Measurements from ENCODE around the gene FMO5.
"Not testable (repeated sequence)": the region's sequence is repeated elsewhere in the genome, so short reads cannot be mapped to it uniquely, and the experiment has no call there.

FMO5 gene

DNA sequence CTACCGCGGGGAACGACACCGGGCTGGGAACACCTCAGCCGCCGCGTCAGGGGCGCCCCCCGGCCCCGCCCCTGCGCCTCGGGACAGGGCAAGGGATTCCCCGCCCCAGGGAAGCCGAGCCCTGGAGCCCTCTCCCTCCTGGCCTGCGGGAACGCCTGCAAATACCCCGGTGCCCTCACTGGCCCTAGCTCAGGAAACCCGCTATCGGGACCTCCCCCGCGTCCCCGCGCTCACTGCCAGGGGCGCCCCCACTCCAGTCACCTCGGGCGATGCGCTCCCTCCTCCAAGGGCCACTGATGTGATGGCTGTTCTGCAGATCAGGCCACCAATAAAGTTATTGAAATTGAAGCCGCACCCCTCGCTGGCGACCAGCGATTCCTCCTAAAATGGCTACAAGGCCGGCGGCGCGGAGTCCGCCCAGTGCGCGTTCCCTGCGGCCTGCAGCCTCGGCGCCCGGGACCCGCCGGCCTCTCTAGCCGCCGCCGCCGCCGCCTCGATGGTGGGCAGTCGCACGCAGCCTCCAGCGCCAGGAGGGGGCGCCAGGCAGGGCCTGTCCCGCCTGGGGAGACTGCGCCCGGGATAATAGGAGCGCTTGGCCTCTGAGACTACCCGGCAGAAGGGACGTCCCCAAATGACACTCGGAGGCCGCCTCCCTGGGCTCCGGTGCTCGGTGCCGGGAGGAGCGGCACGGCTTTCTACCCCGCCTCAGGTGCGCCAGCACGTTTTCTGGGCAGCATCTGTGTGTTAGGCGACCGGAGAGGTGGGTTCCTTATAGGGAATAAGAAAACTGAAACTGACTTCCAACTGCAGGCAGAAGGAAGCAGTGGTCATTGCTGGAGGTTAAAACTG is 52.7 kb downstream of the FMO5 start, which contains the start of gene PRKAB2:
TSS of gene PRKAB2 (minus strand) at position 303 of the 849 bp plus-strand sequence. CDS start 326 bp downstream, outside the sequence.
- Histone ChIP-seq H3K27me3 (ENCODE audit: insufficient read depth, low read length) (no peaks in the 10 kb centered on the region), H3K36me3 (ENCODE audit: insufficient read depth, low read length) (peaks cover 5% of the 10 kb centered on the region), H3K9me3 (ENCODE audit: low read length) (no peaks in the 10 kb centered on the region), H3K4me1 (ENCODE audit: insufficient read depth, low read length) (peaks cover 22% of the 10 kb centered on the region), H3K4me3 (ENCODE audit: low read length) (peak within 1 kb of the TSS; percentile 82), H2AFZ (ENCODE audit: low read depth, low read length) (peak within 1 kb of the TSS; percentile 97)

DNA sequence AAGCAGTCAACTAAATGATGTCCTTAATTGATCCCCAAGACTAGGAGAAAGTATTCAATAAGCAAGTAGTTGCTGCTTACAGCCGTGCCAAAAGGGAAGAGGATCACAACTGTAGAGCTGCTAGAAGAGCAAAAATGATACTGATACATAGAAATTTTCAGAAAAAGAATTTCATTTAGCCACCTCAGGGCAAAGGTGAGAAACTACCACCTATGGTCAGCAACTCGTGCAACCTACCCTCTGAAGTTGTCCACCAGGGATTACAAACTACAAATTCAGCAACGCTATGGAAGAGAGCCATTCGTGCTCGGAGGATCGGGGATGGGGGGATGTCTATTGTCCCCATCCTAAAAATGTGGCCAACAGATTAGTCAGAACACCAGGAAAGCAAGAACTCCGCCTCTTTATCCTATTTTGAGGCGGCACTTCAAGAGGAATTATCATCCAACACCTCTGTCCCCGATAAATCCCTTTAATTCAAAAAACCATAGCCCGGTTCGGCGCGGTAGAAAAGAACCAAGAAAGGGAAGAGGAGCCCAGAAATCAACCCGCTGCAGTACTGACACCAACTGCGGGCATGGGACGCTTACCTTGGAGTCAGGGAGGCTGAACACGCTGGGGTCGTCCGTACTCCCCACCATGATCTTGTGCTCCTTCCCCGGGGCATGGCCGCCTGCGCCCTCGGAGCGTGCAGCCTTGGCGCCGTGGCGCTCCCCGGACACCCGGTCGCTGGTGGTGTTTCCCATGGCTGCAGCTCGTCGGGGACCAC is 53.6 kb downstream of the FMO5 start:
- H2AFZ ChIP-seq (ENCODE audit: low read depth, low read length), result peak overlapping the region; percentile 97
- no peaks in the 10 kb centered on the region for H3K9me3 ChIP-seq (ENCODE audit: low read length)
- peaks cover 10% of the 10 kb centered on the region for H3K36me3 ChIP-seq (ENCODE audit: insufficient read depth, low read length)
- H3K4me1 ChIP-seq (ENCODE audit: insufficient read depth, low read length), result peaks cover 22% of the 10 kb centered on the region
- H3K4me3 ChIP-seq (ENCODE audit: low read length), result peak overlapping the region; percentile 82
- H3K27me3 ChIP-seq (ENCODE audit: insufficient read depth, low read length), result no peaks in the 10 kb centered on the region

DNA sequence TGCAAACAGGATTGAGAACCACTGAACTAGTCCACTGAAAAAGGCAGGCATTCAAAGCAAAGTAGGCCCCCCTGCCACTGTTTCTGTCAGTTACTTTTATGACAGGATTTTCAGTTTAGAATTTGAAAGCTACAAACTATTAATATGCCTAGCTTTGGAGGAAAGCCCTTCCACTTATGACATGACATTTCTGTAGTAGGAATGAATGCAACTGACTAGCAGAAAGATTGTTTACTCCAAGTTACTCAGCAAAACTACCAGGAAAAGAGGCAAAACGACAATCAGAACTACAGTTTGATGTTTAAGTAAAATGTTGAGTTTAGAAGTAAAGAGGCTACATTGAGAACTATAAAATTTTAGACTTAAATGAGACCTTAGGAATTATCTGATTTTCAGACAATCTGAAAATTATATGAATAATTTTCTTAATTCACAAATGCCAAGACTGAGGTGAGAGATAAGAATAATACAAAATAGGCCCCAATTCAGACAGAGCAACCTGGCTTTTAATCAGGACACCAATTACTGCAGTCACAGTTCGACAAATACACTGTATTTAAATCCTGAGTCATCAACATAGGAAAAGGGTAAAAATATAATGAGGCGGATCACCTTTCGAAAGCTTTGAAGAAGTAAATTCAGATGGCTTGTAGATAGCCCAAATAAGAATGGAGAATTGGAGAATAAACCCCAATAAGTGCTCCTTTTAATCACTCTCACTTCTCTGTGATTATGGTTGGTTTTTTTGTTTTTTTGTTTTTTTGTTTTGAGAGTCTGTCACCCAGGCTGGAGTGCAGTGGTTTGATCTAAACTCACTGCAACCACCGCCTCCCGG is 55.1 kb downstream of the FMO5 start:
- Histone ChIP-seq H3K4me1 (ENCODE audit: insufficient read depth, low read length) (peaks cover 22% of the 10 kb centered on the region), H2AFZ (ENCODE audit: low read depth, low read length) (no peak overlapping the region), H3K4me3 (ENCODE audit: low read length) (peak overlapping the region; percentile 82)

GRCh38 chr1:147169171-147169570 is 56.0 kb downstream of the FMO5 start:
- H2AFZ ChIP-seq (ENCODE audit: low read depth, low read length), result no peak overlapping the region
- H3K4me1 ChIP-seq (ENCODE audit: insufficient read depth, low read length), result peaks cover 21% of the 10 kb centered on the region
- H3K9me3 ChIP-seq (ENCODE audit: low read length), result no peaks in the 10 kb centered on the region
- no peak overlapping the region for H3K4me3 ChIP-seq (ENCODE audit: low read length)
- no peaks in the 10 kb centered on the region for H3K27me3 ChIP-seq (ENCODE audit: insufficient read depth, low read length)
- H3K36me3 ChIP-seq (ENCODE audit: insufficient read depth, low read length), result peaks cover 27% of the 10 kb centered on the region

More for the DNA sequence above, 55.1 kb downstream of the FMO5 start:
- Histone ChIP-seq H3K9me3 (ENCODE audit: low read length) (no peaks in the 10 kb centered on the region), H3K36me3 (ENCODE audit: insufficient read depth, low read length) (peaks cover 24% of the 10 kb centered on the region), H3K27me3 (ENCODE audit: insufficient read depth, low read length) (no peaks in the 10 kb centered on the region)

GRCh38 chr1:147168626-147169058 is 56.5 kb downstream of the FMO5 start:
- Histone ChIP-seq H3K27me3 (ENCODE audit: insufficient read depth, low read length) (no peaks in the 10 kb centered on the region), H3K4me3 (ENCODE audit: low read length) (no peak overlapping the region), H3K4me1 (ENCODE audit: insufficient read depth, low read length) (peaks cover 16% of the 10 kb centered on the region), H3K36me3 (ENCODE audit: insufficient read depth, low read length) (peaks cover 27% of the 10 kb centered on the region), H2AFZ (ENCODE audit: low read depth, low read length) (no peak overlapping the region), H3K9me3 (ENCODE audit: low read length) (no peaks in the 10 kb centered on the region)

DNA sequence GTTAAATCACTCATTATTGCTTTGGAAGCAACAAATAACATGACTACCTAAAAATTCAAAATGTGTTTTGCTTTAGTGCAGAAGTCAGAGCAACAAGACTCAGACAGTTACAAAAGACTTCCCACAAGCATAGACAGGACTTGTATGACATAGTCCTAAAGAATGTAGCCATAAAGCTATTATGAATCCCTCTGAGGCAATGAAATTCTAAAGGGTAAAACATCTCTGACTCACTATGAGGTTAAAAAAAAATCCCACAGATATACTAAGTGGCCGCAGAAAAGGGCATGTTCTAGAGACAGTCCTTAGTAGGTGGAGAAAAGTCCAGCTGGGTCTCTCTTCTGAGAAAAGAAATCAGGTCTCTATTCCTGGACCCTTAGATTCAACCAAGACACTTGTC is 57.8 kb downstream of the FMO5 start:
- Histone ChIP-seq H3K27me3 (ENCODE audit: insufficient read depth, low read length) (no peaks in the 10 kb centered on the region), H3K36me3 (ENCODE audit: insufficient read depth, low read length) (peaks cover 30% of the 10 kb centered on the region), H2AFZ (ENCODE audit: low read depth, low read length) (no peak overlapping the region), H3K4me1 (ENCODE audit: insufficient read depth, low read length) (peaks cover 16% of the 10 kb centered on the region), H3K9me3 (ENCODE audit: low read length) (no peaks in the 10 kb centered on the region), H3K4me3 (ENCODE audit: low read length) (no peak overlapping the region)

GRCh38 chr1:147163019-147163418 is 62.1 kb downstream of the FMO5 start:
- no peaks in the 10 kb centered on the region for H3K27me3 ChIP-seq (ENCODE audit: insufficient read depth, low read length)
- no peaks in the 10 kb centered on the region for H3K4me1 ChIP-seq (ENCODE audit: insufficient read depth, low read length)
- H3K9me3 ChIP-seq (ENCODE audit: low read length), result no peaks in the 10 kb centered on the region
- no peak overlapping the region for H2AFZ ChIP-seq (ENCODE audit: low read depth, low read length)
- H3K36me3 ChIP-seq (ENCODE audit: insufficient read depth, low read length), result peaks cover 65% of the 10 kb centered on the region
- H3K4me3 ChIP-seq (ENCODE audit: low read length), result no peak overlapping the region

GRCh38 chr1:147162093-147162492 is 63.0 kb downstream of the FMO5 start:
- no peak overlapping the region for H2AFZ ChIP-seq (ENCODE audit: low read depth, low read length)
- no peaks in the 10 kb centered on the region for H3K4me1 ChIP-seq (ENCODE audit: insufficient read depth, low read length)
- H3K36me3 ChIP-seq (ENCODE audit: insufficient read depth, low read length), result peaks cover 68% of the 10 kb centered on the region
- H3K4me3 ChIP-seq (ENCODE audit: low read length), result no peak overlapping the region
- H3K27me3 ChIP-seq (ENCODE audit: insufficient read depth, low read length), result no peaks in the 10 kb centered on the region
- no peaks in the 10 kb centered on the region for H3K9me3 ChIP-seq (ENCODE audit: low read length)

DNA sequence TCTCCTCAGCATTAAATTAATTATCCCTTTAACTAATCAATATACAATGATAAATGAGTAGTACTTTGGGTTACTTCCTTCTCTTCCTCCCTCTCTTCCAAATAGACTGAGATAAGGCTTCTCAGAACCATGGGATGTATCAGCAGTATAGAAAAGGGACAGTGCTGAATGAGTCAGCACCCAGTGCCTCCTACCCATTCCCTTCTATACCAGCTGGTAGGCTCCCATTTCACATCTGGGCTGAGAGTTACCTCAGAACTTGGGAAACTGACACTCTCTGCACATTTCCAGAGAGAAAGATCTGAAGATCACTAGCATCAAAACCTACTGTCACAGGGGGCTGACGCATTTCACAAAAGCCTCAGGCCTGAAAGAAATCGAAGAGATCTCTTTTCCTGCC is 68.0 kb downstream of the FMO5 start:
- not testable (repeated sequence) for H2AFZ ChIP-seq (ENCODE audit: low read depth, low read length)
- peaks cover 47% of the 10 kb centered on the region for H3K36me3 ChIP-seq (ENCODE audit: insufficient read depth, low read length)

DNA sequence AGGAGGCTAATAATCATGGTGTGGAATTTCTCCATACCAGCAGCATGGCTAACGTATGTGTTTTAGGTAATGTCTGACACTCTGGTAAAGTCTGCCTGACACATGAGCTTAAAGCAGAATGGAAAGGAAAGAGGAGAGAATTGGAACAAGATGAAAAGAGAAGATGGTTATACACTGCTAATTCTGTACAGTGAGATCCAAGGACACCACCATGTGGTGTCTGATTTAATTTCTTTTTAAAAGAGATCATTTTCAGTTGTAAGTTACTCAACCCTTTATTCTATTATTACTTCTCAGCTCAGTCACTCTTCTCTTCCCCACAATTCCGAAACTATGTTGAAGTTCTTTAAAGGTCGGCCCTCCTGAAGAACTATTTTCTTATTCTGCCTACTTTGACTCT is 68.5 kb downstream of the FMO5 start:
- Histone ChIP-seq H2AFZ (ENCODE audit: low read depth, low read length) (no peak overlapping the region), H3K9me3 (ENCODE audit: low read length) (no peaks in the 10 kb centered on the region), H3K36me3 (ENCODE audit: insufficient read depth, low read length) (peaks cover 45% of the 10 kb centered on the region), H3K4me1 (ENCODE audit: insufficient read depth, low read length) (no peaks in the 10 kb centered on the region), H3K27me3 (ENCODE audit: insufficient read depth, low read length) (no peaks in the 10 kb centered on the region), H3K4me3 (ENCODE audit: low read length) (no peak overlapping the region)

More for the DNA sequence above, 68.0 kb downstream of the FMO5 start:
- H3K9me3 ChIP-seq (ENCODE audit: low read length); H3K27me3 ChIP-seq (ENCODE audit: insufficient read depth, low read length); H3K4me1 ChIP-seq (ENCODE audit: insufficient read depth, low read length); H3K4me3 ChIP-seq (ENCODE audit: low read length): not testable (repeated sequence)

GRCh38 chr1:147152772-147153171 is 72.4 kb downstream of the FMO5 start:
- Histone ChIP-seq H3K9me3 (ENCODE audit: low read length) (no peaks in the 10 kb centered on the region), H3K36me3 (ENCODE audit: insufficient read depth, low read length) (peaks cover 11% of the 10 kb centered on the region), H2AFZ (ENCODE audit: low read depth, low read length) (no peak overlapping the region), H3K4me1 (ENCODE audit: insufficient read depth, low read length) (no peaks in the 10 kb centered on the region), H3K27me3 (ENCODE audit: insufficient read depth, low read length) (no peaks in the 10 kb centered on the region), H3K4me3 (ENCODE audit: low read length) (no peak overlapping the region)

DNA sequence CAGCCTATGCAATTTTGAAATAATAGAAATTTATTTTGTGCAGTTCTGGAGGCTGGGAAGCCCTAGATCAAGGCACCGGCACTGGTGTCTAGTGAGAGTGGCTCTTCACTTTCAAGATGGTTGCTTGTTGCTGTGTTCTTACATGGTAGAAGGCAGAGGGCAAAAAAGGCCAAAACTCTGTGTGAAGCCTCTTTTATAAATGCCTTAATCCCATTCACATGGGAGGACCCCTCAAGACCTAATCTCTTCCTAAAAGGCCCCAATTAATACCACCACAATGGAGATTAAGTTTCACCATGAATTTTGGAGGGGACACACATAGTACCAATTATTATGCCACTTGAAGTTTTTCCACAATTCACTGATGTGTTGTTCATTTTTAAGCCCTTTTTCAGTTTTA is 73.9 kb downstream of the FMO5 start:
- H3K9me3 ChIP-seq (ENCODE audit: low read length), result no peaks in the 10 kb centered on the region
- H3K4me1 ChIP-seq (ENCODE audit: insufficient read depth, low read length), result no peaks in the 10 kb centered on the region
- H3K4me3 ChIP-seq (ENCODE audit: low read length), result no peak overlapping the region
- no peak overlapping the region for H2AFZ ChIP-seq (ENCODE audit: low read depth, low read length)
- H3K27me3 ChIP-seq (ENCODE audit: insufficient read depth, low read length), result no peaks in the 10 kb centered on the region
- H3K36me3 ChIP-seq (ENCODE audit: insufficient read depth, low read length), result no peaks in the 10 kb centered on the region

Measured in neuron (in vitro differentiated cells).